Astrocyte (in vitro differentiated cells and primary cell): ENCODE data around the gene NR2F2.

Source experiments
- CTCF ChIP-seq: IDR thresholded peaks from 2 replicates; pipeline ENCODE4 v1.5.1; 2011; ENCODE audit warnings: low read depth, mild to moderate bottlenecking, inconsistent platforms, low read length, moderate library complexity; ENCODE audit not compliant: insufficient read depth
- EZH2 ChIP-seq: IDR thresholded peaks from 2 replicates; pipeline ENCODE4 v1.6.1; 2012; ENCODE audit warnings: mild to moderate bottlenecking, low read length, inconsistent platforms; ENCODE audit not compliant: insufficient read depth

GRCh38 chr15:96322536-96323318 lies 7.8 kb upstream of the NR2F2 start:
- no peak for TF ChIP-seq CTCF
- TF ChIP-seq EZH2 = peak; percentile 25
